HG03103 (cell line): ENCODE results near the gene GRAMD2B.
"Not testable (repeated sequence)": the region's sequence is repeated elsewhere in the genome, so short reads cannot be mapped to it uniquely, and the experiment has no call there.

Source experiments
- ATAC-seq: cut with Tn5 transposase; IDR thresholded peaks from one replicate; pipeline ENCODE4 v1.9.1; 2021; ENCODE audit warnings: low read depth; ENCODE audit not compliant: unreplicated experiment

Gene GRAMD2B

DNA sequence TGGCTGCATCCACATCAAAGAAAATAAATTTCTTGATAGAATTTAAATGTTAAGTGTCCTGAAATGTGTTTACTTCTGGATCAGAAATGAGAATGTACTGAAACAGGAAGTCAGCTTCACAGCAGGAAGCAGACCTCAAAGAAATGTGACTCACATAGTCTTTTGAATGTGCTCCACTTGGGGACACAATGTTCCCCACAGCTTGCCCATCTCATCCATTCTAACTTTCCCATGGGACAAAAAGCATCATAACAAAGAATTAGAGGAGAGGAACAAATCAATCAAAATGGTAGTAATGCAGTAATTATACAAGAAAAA is 85.7 kb downstream of the GRAMD2B start:
- no peak for ATAC-seq

DNA sequence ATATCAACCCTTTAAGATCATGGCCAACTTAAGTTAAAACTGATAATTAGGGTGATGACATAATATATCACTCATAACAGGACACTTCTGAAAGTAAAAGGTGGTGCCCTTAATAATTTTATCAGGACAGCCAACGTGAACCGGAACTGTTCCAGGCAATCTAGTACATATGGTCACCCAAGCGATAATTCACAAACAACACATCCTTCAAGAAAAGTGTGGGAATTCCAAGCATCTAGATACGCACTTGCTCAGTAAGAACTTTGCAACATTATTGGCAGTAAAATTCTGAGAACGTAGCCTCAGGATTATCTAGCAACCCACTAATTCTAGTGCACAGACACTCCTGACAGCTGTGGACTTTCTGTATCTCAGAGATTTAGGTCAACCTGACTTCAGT is 86.1 kb downstream of the GRAMD2B start:
- no peak for ATAC-seq

DNA sequence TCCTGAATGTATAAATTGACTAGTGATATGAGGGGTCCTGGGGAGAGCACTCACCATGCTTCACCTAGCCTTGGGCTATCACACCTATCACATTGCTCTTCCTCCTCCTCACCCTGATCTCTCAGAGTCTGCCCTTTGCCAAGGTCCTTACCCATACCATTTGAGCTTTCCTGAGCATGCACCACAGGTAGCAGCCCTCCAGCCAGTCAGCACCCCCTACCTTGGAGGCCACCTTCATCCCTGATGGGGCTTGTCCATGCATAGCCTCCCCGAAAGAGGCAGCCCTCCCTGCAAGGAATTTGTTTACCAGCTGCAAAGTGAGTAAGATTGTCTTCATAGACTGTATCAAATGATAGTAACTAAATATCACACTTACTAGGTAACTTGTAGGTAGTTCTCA is 88.8 kb downstream of the GRAMD2B start:
- no peak for ATAC-seq

DNA sequence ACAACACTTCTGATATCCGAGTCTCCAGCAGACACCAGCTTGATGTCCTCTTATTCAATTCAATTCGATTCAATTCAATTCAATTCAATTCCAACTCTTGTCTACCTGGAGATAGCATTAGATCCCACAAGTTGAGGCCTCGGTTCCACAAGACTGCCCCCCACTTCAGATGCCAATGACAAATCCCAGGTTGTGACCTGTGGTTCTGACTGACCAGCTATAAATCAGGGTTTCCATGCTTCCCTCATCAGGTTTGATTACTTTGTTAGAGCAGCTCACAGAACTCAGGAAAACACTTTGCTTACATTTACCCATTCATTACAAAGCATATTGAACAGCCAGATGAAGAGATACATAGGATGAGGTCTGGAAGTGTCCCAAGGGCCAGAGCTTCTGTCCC is 89.2 kb downstream of the GRAMD2B start:
- ATAC-seq = no peak

DNA sequence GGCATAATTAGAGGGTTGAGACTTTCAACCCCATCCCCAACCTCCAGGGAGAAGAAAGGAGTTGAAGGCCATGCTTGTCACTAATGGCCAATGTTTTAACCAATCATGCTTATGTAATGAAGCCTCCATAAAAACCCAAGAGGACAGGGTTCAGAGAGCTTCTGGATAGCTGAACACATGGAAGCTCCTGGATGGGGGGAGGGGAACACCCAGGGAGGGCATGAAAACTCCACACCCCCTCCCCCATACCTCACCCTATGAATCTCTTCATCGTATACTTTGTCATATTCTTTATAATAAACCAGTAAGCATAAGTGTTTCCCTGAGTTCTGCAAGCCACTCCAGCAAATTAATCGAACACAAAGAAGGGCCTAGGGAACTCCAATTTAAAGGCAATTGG is 90.1 kb downstream of the GRAMD2B start:
- ATAC-seq = no peak

DNA sequence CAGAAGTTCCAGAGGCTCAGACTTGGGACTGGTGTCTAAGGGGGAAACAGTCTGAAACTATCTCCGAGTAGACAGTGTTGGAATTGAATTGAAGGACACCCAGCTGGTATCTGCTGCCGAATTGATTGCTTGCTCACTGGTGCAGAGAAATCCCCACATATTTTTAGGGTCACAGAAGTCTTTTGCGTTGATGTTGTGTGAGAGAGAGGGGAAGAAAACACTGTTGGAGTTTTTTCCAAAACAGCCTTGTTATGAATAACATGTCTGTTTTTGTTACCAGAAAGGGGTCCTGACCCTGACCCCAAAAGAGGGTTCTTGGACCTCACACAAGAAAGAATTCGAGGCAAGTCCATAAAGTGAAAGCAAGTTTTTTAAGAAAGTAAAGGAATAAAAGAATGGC is 90.5 kb downstream of the GRAMD2B start:
- ATAC-seq = no peak

DNA sequence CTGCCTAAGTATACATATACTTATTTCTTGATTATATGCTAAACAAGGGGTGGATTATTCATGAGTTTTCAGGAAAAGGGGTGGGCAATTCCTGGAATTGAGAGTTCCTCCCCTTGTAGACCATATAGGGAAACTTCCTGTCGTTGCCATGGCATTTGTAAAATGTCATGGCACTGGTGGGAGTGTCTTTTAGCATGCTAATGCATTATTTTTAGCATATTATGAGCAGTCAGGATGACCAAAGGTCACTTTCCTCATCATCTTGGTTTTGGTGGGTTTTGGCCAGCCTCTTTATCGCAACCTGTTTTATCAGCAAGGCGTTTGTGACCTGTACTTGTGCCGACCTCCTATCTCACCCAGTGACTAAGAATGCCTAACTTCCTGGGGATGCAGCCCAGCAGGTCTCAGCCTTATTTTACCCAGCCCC is 90.9 kb downstream of the GRAMD2B start:
- ATAC-seq = no peak

DNA sequence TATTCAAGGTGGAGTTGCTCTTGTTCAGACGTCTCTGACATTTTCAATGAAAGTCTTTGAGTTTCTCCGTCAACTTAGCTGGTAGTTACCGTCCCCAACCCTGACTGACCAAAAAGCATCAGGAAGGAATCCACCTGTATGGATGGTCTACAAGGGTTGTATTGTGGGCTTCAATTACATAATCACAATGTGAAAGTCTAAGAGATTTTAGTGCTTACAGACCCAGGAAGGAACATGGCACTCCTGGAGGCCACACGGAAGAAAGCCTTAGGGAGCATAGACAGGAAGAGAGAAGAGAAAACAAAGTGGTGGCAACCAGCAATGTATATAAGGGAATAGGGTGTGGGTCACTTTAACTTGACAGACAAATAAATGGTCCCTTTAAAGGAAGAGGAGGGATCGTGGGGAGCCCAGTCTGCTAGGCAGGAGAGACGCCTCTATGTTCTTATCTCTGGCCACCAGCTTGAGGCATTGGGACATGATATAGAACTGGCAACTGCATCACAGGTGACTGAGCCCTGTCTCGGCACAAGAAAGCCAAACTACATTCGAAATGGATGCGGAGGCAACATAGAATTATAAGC is 91.4 kb downstream of the GRAMD2B start:
- no peak for ATAC-seq

DNA sequence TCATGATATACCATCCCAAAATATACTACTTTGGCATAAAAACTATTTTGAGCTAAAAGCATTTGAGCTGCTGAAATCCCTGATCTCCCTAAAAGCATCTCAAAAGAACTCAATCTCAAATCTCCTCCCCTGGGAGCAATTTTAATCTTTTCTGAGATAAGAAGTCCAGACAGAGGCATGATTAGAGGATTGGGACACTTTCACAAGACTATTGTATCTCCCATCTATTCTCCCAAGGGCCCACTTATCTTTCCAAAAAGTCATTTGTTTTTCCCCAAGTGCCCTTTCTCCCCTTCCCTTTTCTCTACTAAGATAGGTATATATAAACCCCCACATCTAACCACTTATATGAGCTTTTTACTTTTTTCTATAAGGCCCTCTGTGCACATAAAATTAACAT is 92.1 kb downstream of the GRAMD2B start:
- no peak for ATAC-seq

DNA sequence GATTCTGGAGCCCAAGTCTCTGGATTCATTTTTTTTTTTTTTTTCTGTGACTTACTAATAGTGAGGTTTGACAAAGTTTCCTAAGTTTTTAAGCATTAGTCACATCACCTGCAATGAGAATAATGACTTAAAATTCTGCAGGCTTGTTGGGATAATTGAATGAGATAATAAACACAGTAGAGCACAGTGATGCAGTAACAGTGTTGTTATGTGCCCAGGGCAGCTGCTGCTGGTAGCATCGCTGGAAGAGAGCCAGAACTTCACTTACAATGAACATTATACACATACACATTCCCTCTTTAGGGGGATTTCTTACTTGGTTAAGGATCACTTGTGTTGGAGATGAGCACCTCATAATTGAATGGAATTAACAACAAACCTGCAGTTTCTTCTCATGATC is 92.9 kb downstream of the GRAMD2B start:
- no peak for ATAC-seq

DNA sequence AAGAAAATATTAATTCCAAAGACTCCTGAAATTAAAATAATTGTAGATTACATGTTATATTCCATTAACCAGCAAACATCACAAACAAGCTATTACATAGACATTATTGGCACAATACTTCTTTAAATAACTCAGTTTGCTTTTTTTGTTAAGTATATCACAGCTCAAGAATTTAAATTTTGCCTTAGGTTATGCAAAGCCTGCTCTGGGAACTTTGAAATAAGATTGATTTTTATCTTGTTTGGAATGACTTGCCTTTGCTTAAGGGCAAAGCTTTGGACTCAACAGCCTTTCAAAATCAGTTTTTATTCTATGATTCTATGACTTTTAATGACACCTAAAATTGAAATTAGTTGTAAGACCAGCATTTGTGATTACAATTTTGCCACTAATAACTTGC is 93.6 kb downstream of the GRAMD2B start:
- ATAC-seq = no peak

DNA sequence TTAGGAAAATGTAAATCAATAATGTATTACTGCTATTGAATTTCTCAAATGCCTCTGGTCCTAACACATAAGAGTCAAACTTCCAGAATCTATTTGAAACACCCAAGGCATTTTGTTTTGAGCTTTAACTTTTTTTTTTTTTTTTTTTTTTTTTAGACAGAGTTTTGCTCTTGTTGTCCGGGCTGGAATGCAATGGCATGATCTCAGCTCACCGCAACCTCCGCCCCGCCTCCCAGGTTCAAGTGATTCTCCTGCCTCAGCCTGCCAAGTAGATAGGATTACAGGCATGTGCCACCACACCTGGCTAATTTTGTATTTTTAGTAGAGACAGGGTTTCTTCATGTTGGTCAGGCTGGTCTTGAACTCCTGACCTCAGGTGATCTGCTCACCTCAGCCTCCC is 96.0 kb downstream of the GRAMD2B start:
- ATAC-seq = not testable (repeated sequence)

DNA sequence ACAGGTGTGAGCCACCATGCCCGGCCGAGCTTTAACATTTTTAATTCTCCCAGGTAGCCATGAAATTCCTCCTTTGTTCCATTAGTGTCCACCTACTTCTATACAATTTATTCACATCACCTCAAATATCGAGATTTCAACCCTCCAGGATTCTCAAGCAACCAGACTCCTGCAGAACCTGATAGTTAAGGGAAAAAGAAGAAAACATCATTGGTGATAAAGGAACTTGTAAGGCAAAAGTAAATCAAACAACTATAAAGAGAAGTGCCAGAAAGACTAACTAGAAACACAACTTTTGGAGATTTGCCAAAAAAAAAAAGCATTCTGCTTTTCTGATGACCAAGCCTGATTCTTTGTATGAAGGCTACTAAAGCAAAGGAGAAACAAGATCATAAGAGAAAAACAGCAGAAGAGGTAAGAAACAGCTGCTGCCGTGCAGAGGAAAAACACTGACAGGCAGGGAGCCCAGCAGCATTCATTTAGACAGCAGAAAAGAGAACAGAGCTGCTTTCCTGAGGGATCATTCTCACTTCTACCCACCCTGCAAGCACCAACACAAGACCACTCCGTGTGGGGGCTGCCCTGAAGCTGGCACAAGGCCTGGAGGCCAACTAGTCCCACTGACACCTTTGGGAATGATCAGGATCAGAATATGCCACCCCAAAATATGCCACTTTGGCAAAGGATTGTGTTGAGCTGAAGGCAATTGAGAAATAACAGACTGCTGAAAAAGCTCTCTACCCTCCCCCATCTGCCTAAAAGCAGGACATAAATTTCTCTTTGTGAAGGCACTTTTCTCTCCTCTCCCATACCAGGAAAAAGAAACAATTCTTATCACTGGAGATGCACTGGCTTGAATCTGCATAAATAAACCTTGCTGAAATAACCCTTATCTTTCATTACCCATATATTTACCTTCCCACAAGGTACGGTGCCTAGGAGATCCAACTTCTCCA is 96.7 kb downstream of the GRAMD2B start:
- ATAC-seq = no peak

DNA sequence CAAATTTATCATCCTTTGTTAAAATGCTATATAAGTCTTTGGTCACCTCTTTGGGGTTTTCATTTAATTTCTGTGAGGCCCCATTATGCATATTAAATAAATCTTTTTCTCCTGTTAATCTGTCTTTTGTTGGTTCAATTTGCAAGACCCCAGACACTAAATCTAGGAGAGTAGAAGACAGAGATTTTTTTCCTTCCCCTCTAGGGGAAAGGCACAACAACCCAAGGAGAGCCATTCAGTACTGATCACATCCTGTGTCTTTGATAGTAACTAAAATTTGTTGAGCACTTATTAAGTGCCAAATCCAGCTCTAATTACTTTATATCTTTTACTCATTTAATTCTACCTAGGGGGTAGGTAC is 97.4 kb downstream of the GRAMD2B start:
- no peak for ATAC-seq

DNA sequence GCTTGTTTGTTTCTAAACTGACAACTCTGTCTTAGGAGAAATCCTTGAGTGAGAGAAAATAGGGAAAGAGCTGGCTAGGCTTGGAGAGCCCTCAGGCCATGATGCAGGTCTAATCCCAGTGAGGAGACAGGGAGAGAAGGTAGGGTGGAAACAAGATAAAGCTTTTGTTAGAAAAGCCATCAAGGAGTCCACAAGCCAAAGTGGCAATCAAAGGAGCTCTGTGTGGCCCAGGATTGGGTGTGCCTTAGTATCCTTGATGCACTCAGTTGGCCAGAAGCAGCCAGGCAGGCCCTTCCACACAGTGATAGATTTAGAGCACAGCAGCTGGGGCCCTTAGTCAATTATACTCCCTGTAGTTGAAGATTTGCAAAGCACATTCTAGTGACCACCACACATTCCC is 97.9 kb downstream of the GRAMD2B start:
- no peak for ATAC-seq

DNA sequence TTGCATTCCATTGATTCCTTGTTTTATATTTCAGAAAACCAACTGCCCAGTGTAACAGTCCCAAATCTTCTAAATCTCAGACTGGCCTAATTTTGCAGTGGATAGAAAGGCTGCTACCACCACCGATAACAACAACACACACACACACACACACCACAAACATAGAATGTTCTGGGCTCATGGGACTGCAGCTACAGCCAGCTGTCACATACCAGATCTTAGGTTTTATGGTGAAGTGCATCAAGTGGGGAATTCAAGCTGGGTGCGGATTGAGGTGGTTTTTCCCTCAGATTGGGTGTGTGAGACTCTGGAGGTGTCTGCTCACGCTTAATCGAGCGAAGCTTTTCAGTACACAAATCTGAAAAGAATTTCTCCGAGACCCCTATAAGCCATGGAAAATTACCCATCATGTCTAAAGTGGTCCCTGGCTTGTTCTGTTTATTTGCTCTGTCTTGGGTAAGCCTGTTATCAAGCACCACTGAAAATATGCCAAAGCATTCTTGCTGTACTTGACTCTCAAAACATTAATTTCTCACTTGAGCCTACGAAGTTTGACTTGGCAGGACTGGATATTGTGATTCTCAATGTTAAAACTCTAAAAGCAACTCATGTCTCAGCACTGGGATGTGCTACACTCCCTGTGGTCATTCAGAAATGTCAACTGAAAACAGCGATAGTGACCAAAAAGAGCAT is 100.8 kb downstream of the GRAMD2B start:
- ATAC-seq = no peak

DNA sequence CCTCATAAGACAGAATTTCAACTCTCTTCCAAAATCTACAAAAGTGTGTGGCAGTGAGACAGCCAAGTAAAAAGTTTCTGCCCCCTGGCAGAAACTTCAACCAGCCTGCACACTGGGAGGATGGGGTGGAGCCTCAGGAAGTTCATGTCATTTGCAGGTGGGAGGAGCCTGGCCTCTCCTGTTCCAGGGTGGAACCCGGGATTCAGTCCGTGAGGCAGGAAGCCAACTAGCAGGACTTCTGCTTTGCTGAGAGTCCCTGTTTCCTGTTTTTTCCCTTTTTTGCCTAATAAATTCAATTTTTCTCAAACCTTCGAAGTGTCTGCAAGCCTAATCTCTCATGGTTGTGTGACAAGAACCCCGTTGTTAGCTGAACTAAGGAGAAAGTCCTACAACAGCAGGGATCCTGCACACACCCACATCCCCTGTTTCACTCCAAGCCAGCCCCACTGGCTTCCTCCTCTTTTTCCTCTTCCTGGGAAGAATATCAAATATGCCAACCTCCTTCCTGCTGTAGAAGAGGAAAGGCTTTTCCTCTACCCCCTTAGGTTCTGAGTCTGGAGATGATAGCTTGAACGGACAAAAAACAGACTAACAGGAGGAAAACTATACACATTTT is 102.5 kb downstream of the GRAMD2B start:
- ATAC-seq = no peak

DNA sequence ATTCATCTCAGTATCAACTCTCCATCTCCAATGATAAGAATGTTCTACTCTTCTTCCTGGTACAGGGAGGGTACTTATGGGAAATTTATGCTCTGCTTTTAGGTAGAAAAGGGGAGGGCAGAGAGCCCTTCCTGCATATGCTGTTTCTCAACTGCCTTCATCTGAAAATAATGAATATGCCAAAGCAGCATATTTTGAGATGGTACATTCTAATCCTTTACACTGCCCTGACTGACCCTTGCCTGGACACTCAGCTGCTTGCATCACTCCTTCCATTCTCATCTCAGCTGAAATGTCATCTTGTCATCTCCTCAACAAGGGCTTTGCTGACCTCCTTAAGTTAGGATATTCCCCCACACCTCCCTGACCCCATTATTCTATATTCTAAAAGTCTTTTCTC is 103.3 kb downstream of the GRAMD2B start:
- ATAC-seq = no peak

DNA sequence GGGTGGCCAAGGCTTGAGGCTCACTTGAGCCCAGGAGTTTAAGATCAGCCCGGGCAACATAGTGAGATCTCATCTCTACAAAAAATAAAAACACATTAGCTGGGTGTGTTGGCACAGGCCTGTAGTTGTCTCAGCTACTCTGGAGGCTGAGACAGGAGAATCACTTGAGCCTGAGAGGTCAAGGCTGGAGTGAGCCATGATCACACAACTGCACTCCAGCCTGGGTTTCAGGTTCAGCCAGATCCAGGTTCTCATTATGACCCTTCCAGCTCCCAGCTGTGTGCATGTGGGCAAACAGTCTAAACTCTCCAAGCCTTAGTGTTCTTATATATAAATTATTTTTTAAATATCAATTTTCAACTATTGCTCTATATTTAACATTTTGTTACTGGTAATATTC is 103.9 kb downstream of the GRAMD2B start:
- no peak for ATAC-seq

DNA sequence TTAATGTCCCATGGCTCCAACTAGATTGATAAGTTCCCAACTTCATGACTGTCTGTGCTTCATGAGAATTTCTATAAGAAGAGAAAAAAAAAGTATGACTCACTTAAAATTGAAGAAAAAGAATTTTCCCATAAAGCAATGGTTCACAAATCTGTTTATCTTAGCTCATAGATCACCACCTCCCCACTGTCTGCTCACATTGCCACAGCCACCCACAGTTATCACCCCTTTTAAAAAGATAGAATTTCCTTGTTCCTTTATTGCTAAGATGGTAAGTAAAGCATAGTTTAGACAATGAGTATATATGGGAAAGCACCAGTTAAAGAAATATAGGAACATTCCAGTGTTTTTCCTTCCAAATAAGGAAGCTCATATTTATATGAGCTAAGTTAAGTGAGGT is 104.7 kb downstream of the GRAMD2B start:
- ATAC-seq = no peak

DNA sequence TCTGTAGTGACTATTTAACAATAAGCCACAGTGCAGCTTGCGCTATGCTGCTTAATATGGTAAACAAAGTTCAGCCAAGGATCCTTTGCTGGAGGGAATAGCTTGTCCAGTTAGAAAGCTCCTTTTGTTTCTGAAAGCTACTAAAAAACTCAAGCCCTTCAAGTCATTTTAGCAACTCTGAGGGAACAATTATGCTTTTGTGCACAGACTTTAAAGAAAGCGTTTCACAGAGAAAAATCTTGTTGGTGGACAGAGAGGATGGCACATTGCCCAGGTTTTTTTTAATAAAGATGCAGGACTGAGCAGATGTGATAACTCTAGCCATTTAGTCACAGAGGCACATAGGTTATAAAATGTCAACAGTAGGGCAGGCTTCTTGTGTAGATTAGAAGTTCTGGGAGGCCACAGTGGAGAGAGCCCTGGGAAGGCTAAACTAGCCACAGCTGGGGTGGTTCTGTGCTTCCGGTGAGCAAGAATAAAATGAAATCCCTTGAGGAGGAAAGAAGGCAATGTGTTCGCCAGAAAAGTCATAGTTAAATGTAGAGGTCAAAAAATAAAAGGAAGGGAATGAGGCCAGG is 108.4 kb downstream of the GRAMD2B start:
- ATAC-seq = no peak
